HG03135 (cell line): Measurements from ENCODE around the gene FZD7.
A peak's percentile ranks its signal among the peaks of the same experiment; 100 is the strongest.

Experiments used
- ATAC-seq: cut with Tn5 transposase; IDR thresholded peaks from one replicate; pipeline ENCODE4 v1.9.1; 2021; ENCODE audit warnings: mild to moderate bottlenecking, moderate library complexity; ENCODE audit not compliant: unreplicated experiment

Gene FZD7

DNA sequence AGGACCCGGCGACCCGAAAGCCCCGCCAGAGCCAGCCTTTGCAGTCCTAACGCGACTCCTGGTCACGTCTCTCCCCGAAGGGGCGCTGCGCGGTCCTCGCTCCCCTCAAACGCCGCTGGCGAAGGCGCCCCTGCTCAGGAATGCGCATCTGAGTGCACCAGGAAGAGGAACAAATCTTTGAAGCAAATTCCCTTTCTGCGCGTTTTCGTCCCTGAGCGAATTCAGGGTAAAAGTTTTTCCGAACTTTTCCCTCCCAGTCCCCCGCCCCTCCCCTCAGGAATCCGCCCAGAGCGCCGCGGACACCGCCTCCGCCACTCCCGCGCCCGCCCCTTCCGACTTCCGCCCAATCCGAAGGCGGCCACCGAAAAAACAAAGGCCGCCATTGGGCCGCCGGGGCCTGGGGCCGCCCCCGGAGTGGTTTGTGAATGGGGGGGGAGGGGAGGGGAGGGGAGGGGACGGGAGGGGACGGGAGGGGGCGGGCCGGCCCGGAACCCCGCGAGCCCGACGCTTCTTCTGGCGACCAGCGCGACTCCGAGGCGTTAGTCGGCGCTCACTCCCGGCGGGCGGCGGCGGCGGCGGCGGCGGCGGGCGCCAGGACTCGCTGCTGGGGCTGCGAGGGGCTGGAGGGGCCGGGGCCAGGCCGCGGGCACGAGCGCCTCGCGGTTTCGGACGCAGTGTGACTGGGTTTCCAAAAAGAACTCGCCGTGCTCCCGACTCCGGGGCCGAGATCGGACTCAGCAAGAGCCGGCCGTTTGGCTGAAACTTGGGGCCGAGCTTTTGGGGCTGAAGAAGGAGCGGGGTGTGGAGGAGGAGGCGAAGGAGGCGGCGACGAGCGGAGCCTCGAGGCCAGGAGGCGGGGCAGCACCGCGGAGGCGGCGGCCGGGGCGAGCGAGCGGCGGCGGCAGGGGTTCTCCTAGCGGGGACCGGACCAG, at the start of gene FZD7:
FZD7 (plus strand) TSS at position 539 of the 932 bp plus-strand sequence. CDS start 793 bp downstream, outside the sequence.
- ATAC-seq, result peak; percentile 74

DNA sequence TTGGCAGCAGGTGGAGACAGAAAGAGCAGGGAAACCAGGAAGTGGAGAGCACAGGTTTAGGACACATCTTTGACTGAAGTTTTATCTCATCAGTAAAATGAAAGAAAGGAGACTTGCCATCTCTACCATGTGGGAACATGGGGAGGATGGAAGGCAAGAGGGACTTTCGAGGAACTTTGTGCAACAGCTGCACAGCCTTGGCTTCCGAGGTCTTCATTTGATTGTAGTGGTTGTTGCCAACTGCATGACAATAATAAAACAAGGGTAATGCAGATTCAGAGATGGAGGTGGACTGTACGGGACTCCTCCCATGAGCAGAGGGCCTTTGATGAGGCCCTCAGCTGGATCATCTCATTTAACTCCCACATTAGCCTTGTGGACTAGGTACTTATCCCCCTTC, 49.3 kb upstream of the FZD7 start:
- no peak for ATAC-seq

GRCh38 chr2:201984800-201985525, 48.7 kb upstream of the FZD7 start:
- no peak for ATAC-seq

GRCh38 chr2:201985728-201986462, 47.8 kb upstream of the FZD7 start:
- ATAC-seq, result no peak

DNA sequence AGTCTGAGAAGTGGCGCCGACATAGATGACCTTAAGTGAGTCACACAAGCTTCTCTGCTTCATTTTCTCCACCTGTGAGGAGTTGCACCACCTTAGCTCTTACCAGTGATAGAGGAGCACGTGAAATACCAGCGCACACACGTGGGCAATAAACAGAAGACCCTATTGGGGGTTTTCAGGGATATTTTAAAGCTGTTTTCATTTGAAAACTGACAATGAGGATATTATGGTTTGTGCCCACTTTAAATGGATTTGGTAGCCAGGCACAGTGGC, 47.3 kb upstream of the FZD7 start:
- ATAC-seq, result no peak

- no peak for ATAC-seq
Measured at GRCh38 chr2:201987426-201987825, 46.2 kb upstream of the FZD7 start.

GRCh38 chr2:201990069-201990468, 43.6 kb upstream of the FZD7 start:
- no peak for ATAC-seq

DNA sequence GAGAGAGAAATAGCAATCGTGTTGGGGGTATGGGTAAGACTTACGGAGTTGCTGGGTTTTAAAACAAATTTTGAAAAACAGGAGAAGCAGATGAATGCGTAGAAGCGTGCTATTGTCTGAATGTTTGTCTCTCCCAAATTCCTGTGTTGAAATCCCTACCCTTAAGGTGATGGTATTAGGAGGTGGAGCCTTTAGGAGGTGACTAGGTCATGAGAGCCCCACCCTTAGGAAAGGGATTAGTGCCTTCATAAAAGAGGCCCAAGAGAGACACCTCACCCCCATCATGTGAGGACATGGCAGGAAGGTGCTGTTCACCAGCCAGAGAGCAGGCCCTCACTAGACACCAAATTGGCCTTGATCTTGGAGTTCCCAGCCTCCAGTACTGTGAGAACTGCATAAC, 40.7 kb upstream of the FZD7 start:
- ATAC-seq, result no peak

DNA sequence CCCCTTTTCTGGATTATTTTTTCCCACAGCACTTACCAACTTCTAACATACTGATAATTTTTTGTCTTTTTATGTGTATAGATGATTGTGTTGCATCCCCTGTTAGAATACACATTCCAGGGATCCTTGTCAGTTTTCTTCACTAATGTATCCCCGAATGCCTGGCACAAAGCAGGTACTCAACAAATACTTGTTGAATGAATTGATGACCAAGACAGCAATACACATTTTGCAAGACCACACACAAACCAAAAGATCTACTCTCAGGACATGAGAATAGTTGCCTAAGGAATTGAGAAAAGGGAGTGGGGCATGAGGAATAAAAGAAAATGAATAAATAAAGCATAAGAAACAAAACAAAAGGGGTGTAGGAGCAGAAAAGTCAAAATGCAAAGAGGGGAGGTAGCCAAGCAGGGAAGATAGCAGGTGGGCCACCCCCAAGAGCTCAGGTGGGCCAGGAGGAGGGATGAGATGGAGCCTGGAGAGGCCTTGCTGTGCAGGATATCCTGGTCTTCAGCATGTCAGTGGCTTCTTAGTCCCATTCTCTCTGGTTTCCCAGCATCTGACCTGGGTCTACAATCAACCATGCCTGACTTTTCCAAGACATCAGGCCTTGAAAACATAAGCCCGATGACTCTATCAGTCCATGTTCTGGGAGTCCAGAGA, 38.5 kb upstream of the FZD7 start:
- no peak for ATAC-seq

DNA sequence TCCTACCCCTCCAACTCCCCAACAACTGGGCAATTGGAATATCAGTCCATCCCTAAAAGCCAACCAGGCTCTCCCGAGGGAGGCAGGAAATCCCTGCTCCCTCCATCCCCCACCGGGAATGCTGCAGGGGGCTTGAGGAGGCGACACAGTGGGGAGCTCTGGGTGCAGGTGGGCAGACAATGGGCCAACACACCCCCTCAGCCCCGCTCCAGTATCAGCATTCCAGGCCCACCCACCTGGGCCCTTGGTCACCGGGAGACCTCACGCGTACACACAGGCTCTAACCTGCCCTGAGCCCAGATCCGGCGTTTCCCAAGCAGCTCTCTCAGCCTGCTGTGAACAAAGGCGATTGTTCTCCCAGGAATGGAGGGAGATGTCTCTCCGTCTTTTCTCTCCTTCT, 37.6 kb upstream of the FZD7 start:
- ATAC-seq, result no peak

- no peak for ATAC-seq
Measured at GRCh38 chr2:201996679-201997314, 36.9 kb upstream of the FZD7 start.

- no peak for ATAC-seq
Measured at GRCh38 chr2:201999279-201999678, 34.4 kb upstream of the FZD7 start.

GRCh38 chr2:202001826-202002225, 31.8 kb upstream of the FZD7 start:
- no peak for ATAC-seq

- no peak for ATAC-seq
Measured at GRCh38 chr2:202002381-202002780, 31.3 kb upstream of the FZD7 start.

GRCh38 chr2:202005272-202005887, 28.3 kb upstream of the FZD7 start:
- peak; percentile 68 for ATAC-seq

DNA sequence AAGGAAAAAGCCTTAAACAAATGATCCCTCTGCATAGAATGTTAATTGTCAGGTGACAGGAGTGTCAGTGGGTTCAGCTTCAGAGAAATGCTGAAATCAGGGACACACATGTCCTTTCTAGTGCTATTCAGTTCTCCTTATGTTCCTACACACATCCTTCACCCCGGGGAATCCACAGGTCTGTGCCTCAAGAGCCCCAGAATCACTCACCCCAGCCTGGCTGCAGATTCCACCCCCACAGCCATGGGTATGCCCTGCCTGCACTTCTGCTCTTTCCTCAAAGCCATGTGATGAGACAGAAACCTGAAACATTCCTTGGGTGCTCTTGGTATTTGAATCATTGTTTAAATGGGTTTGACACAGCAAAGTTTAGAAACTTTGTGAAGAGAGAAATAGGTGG, 27.4 kb upstream of the FZD7 start:
- no peak for ATAC-seq

DNA sequence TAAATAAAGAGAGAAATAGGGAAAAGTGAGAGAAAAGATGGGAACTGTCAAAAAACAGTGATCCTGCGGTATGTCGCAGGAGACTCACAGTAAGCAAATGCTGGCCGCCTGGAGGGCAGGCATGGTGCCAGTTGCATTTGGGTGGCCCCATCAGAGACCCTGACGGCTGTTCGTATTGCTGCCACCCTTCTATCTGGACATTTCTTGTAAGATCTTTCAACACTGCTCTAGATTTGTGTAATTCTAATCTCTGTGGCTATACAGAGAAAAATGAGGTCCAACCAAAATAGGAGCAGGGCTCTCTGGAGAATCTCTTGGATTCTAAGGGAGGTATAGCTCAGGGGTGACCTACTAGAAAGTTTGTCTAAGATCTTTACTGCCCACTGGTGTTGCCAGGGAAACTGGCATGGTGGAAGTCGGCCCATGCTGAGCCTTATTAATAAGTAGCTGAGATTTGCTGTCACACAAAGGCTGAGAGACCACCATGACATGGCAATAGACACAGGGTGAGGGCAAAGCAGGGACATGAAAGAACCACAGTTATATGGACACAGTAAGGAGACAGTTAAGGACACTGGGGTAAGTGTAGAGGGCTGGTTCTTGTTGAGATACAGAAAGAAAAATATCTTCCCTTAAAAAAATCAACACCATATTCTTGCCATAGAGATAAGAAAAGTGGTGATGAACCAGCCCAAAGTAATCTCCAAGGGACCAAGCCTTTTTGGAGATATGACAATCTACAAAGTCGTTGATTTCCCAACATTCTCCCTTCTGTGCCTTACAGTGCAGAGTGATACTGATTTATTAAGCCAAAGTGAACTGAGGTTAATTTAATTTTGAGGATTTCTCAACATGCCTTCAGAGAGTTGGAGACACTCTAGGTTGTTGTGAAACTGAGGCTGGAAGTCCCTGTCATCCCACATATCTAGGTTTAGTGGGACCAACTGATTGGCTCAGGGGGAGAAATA, 26.4 kb upstream of the FZD7 start:
- no peak for ATAC-seq

- ATAC-seq, result no peak
Measured at GRCh38 chr2:202007983-202008354, 25.7 kb upstream of the FZD7 start.

DNA sequence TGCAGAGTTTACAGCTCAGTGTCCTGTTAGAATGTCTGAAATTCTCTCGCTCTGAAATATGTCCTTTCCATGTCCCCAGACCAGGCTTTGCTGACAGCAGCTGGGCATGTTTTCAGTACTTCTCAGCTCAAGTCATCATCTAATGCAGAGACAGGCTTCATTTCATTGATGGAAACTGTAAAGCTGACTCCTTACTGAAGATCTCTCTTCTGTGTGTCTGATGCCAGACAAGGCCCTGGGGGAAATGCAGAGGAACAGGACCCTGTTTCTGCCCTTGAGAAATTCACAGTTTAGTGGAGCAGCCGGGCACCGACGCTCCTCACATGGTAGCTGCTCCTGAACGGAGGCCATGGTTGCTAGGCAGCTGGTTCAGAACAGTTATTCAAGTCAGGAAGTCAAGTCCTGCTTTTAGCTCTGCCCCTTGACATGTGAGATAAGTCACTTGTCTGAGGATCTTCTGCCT, 24.6 kb upstream of the FZD7 start:
- ATAC-seq, result no peak
